MV-4-11 (cell line): ENCODE results near the gene LRMDA.

Source experiments
- DNase-seq: peaks from one replicate; lab custom pipeline; 2025; lab: John Stamatoyannopoulos, UW

LRMDA gene

DNA sequence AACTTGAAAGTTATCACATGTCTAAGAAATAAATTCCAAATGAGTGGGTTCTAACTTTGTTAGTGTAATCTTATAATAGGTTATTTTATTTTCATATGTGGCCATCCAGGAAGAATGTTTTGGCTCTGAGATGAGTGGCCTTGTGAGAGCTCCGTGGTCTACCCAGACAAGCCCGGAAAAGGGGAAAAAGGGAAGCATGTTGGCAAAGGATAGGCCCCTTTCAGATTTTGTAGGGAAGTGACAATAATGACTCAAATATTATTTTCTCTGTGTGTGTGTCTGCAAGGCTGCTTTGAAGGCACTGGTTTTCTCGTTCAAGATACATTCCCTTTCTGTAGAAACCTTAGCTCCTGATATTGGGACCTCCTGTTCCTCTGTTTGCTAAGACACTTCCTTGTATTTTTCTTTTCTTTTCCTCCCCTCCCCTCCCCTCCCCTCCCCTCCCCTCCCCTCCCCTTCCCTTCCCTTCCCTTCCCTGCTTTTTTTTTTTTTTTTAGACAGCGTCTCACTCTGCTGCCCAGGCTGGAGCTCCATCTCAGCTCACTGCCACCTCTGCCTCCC lies 240.8 kb downstream of the LRMDA start:
- DNase-seq = peak; percentile 31

GRCh38 chr10:75672842-75673241 lies 241.4 kb downstream of the LRMDA start:
- peak; percentile 43 for DNase-seq

- DNase-seq = no peak
Observed at GRCh38 chr10:75677541-75677940, 246.1 kb downstream of the LRMDA start.

GRCh38 chr10:75678527-75678926 lies 247.1 kb downstream of the LRMDA start:
- DNase-seq = no peak

DNA sequence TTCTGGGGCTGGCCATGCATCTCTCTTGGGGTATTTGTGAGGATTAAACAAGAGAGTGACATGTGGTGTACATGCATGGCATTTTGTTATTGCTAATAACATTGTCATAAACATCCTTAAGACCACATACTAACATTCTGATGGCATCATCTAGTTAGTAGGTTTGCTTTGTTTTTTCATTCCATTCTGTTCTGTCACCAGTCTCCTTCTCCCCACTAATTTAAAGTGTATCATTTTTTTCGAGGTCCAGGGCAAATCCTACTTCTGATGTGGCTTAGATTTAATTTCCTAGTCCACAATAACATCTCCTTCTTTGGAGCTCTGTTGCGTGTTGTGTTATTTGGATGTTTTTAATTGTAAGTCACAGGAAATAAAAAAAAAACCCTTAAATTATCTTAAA lies 248.1 kb downstream of the LRMDA start:
- DNase-seq = no peak

GRCh38 chr10:75681334-75681733 lies 249.9 kb downstream of the LRMDA start:
- no peak for DNase-seq

- no peak for DNase-seq
Observed at GRCh38 chr10:75682649-75683557, 251.5 kb downstream of the LRMDA start.

DNA sequence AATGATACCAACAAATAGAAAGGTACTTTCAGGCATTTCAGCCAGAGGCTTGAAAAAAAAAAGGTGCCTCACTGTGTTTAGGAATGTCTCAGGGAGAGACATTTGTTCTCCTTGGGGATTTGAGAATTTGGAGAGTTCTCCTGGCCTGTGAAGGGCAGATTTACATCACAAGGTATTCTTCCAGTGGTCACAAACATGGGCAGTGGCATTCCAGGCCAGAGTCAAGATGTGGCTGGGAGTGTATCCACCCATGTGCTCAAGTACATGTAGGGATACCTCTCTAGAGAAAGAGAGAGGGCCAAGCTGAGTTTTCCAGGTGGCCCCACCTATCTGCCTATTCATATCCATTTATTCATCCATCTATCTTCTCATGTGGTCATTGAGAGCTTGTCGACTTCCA lies 253.8 kb downstream of the LRMDA start:
- DNase-seq = no peak

- peak; percentile 10 for DNase-seq
Observed at GRCh38 chr10:75688506-75689300, 257.3 kb downstream of the LRMDA start.

DNA sequence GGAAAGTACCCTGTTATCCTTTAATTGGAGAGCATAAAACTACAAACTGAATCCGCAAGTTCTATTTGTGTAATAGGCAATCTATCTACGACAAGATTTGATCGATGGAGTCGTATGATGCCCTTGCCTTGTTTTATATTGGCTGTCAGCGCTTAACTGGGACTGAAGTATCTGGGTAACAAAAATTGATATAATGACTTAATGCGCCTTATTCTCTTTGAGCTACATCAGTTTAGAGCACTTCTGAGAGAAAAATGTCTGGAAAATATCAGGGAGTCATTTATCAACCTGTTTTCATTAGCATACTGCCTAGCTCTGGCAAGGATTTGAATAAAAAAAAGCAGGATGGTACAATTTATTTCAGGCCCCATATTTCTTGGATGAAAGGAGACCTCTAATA lies 262.1 kb downstream of the LRMDA start:
- no peak for DNase-seq

GRCh38 chr10:75694269-75694668 lies 262.8 kb downstream of the LRMDA start:
- no peak for DNase-seq

DNA sequence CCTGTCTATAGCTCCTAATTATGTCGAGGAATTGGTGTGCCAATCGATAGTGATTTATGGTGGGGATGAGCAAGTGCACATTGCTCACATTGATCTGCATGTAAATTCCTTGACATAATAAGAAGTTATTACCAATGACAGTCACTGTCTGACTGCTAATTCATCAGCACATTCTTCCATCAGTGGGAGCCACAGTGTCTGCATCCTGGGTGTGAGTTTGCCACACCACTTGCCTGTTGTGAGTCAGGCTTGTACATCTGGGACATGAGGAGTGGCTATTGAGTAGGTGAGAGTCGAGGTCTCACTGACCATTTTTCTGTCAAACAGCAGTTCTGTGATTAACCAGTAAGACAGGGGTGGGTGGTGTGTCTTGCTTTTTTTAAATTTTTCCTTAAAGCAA lies 263.4 kb downstream of the LRMDA start:
- no peak for DNase-seq

DNA sequence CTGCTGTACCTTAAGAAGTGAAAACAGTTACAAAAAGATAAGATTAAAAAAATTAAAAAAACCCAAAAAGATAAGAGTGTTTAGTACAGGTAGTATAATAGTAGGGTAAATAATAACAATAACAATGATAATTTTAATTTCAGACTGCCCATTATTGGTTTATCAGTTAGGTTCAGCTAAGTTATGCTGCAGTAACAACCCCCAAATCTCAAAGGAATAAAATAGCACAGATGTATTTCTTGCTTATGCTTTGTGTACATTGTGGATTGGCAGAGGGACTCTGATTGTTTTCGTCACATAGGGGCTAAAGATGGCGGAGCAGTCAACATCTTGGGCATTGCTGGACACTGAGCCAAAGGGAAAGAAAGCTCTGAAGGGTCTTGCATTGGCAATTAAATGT lies 264.6 kb downstream of the LRMDA start:
- DNase-seq = no peak

DNA sequence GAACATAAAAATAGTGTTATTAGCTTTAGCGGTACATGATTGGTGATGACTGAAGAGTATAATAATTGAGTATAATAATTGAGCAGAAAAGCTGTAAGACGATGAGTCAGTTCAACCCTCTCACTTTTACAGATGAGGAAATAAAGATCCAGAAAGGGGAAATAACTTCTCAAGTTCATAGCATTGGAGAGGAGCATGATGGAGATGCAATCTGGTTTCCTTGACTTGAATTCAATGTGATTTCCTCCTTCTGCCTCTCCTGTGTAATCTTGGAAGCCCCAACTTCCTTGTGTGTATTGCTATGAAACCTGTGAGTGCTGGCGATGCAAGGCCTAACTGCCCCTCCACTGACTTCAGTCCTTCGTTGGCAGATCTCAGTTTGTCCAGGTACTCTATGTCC lies 265.1 kb downstream of the LRMDA start:
- DNase-seq = peak; percentile 77

- DNase-seq = no peak
Observed at GRCh38 chr10:75703191-75703854, 271.9 kb downstream of the LRMDA start.

GRCh38 chr10:75705426-75705825 lies 274.0 kb downstream of the LRMDA start:
- DNase-seq = no peak

DNA sequence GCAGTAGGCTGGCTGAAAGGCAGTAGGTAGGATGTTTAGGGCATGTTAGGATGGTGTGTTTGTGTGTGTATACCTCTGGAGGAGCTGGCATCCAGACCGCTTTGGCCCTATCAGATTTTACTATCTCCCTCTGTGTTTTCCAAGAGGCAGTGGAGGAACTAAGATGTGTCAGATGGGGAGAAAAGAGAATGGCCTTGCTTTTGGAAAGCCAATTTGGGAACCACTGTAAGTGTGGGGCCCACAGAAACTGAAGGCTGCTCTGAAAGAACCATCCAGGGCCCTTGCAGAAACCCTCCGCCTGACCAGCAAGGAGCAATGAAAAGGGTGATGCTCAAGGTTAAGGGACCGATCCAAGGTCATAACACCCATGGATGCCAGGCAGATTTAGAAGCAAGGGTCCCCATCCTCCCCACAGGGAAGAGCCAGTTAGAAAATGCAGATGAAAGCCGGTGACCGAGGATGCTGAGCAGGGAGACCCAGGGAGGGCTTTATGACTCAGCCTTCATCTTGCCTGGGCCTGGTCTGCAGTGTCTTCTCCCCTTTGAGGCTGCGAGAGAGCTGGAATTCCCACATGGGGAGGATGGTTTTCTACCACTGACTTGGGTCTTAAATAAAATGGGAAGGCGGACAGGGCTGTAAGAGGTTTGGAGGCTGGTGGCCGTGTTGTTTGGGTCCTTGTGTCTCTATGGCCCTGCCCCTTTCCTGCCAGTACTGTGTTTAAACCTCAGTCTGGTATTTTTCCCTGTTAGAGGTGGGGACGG lies 275.8 kb downstream of the LRMDA start:
- no peak for DNase-seq

DNA sequence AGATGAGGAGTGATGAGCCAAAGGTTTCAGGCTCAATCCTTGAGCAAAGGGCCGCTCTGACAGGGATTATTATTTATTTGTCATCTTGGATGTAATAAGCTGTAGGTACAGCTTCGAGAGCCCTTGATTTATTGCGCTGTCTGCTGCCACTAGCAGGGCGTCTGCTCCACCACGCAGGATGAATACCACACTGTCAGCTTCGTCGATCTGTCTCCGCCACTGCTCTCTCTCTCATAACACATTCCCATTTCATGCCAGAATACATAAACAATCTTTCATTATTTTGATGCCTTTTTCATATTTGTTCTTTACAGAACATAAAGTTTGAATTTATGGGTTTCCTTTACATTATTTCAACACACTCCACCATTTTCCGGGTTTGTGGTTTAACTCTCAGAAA lies 276.6 kb downstream of the LRMDA start:
- DNase-seq = no peak

- DNase-seq = no peak
Observed at GRCh38 chr10:75709245-75709644, 277.8 kb downstream of the LRMDA start.

- no peak for DNase-seq
Observed at GRCh38 chr10:75709811-75710210, 278.4 kb downstream of the LRMDA start.

DNA sequence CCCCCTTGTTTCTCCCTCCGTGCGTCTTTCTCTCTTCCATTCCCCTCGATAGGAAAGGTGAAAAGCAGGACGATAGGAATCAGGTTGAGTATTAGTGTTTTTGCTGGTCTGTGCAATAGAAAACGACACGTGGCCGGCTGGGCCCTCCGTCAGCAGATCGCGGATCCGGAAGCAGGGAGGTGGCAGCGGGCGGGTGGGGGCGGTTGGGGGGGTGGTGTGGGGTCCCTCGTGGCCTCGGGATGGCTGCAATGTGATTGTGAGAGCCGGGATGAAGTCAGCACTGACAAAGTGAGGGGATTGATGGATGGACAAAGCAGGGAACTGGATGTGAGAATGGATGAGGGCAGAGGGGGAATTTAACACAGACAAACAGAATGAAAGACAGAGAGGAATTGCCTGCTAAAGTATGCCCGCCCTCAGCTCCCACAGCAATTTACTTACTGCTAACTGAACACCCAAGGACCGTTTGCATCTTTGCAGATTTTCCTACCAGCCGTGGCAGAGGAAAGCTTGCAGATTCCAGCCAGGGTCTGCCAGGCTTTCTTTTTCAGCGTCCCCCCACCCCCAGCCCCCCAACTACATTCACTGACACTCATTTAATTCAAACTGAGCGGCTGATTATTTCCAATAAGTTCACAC lies 280.9 kb downstream of the LRMDA start:
- no peak for DNase-seq
